Calu3 (cell line): ENCODE results near the gene NCCRP1. TPM values are rescaled to one million over a fixed set of nuclear protein-coding genes. Genes with fewer than 3 reads are reported as not detected.
A peak's percentile ranks its signal among the peaks of the same experiment; 100 is the strongest.

Source experiments
- Bru-seq: library from RNA; stranded (reverse); fragments of 400-500 nt; gene quantifications from one replicate; lab custom pipeline; 2021; lab: Mats Ljungman, UMichigan
- BruChase-seq, 2 experiments: library from RNA; stranded (reverse); fragments of 400-500 nt; gene quantifications; one replicate each; lab custom pipeline; 2021; lab: Mats Ljungman, UMichigan
- BruUV-seq: library from RNA; stranded (reverse); fragments of 400-500 nt; replicated peaks from 2 replicates; lab custom pipeline; 2021; lab: Mats Ljungman, UMichigan
- CTCF ChIA-PET: fragments of 300-600 bp; sonication (Branson Sonifier 250); formaldehyde crosslinking; loops from one replicate; lab custom pipeline; 2022; ENCODE audit warnings: antibody characterized with exemption; lab: Charles Lee
- DNase-seq: peaks from one replicate; pipeline ENCODE4 v3.0.0; 2022
- H3K27ac Mint-ChIP-seq: one replicate; pipeline ENCODE4 v1.8.0; 2022; ENCODE audit warnings: mixed read lengths; ENCODE audit not compliant: unreplicated experiment
- H3K27me3 Mint-ChIP-seq: one replicate; pipeline ENCODE4 v1.8.0; 2022; ENCODE audit warnings: mixed read lengths; ENCODE audit not compliant: unreplicated experiment
- H3K36me3 Mint-ChIP-seq: one replicate; pipeline ENCODE4 v1.8.0; 2022; ENCODE audit warnings: mild to moderate bottlenecking, moderate library complexity, mixed read lengths; ENCODE audit not compliant: insufficient read depth, unreplicated experiment
- H3K4me1 Mint-ChIP-seq: one replicate; pipeline ENCODE4 v1.8.0; 2022; ENCODE audit warnings: mild to moderate bottlenecking, low read depth, mixed read lengths; ENCODE audit not compliant: unreplicated experiment
- H3K4me3 Mint-ChIP-seq: one replicate; pipeline ENCODE4 v1.8.0; 2022; ENCODE audit warnings: mild to moderate bottlenecking, low read depth, moderate library complexity, mixed read lengths; ENCODE audit not compliant: unreplicated experiment
- H3K9me3 Mint-ChIP-seq: one replicate; pipeline ENCODE4 v1.8.0; 2022; ENCODE audit warnings: low read depth, mixed read lengths; ENCODE audit not compliant: unreplicated experiment
- CTCF ChIP-seq: fragments of 200-600 bp; IDR thresholded peaks from one replicate; pipeline ENCODE4 v1.8.0; 2022; ENCODE audit warnings: antibody characterized with exemption; ENCODE audit not compliant: unreplicated experiment
- intact Hi-C: fragments of 100-400 bp; cut with micrococcal nuclease; formaldehyde crosslinking; loops from one replicate; pipeline ENCODE4 v1.10.0; 2022; ENCODE audit not compliant: unreplicated experiment
- long read RNA-seq: library from polyadenylated mRNA; stranded (forward); transcript quantifications from one replicate; pipeline ENCODE4 v2.0.0, GENCODE V29; 2022
- total RNA-seq: library from RNA; stranded (reverse); gene quantifications from 2 replicates; pipeline ENCODE4 v1.2.3, GENCODE V29; 2022

The NCCRP1 gene, protein sequence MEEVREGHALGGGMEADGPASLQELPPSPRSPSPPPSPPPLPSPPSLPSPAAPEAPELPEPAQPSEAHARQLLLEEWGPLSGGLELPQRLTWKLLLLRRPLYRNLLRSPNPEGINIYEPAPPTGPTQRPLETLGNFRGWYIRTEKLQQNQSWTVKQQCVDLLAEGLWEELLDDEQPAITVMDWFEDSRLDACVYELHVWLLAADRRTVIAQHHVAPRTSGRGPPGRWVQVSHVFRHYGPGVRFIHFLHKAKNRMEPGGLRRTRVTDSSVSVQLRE
- 2.0 and 2.1 TPM in 2 replicates for total RNA-seq
- percentile 22 among the genes with signal in this experiment for Bru-seq, nascent RNA
- percentile 39 among the genes with signal in this experiment for BruChase-seq, experiment 1, labeled RNA remaining after a 6-hour chase
- BruChase-seq, experiment 2, labeled RNA remaining after a 2-hour chase, result percentile 31 among the genes with signal in this experiment
- long read RNA-seq, partial matches to known transcripts, result 1 of 4 reads
- long read RNA-seq, other reads (novel, unspliced or antisense), result 0 of 4 reads

DNA sequence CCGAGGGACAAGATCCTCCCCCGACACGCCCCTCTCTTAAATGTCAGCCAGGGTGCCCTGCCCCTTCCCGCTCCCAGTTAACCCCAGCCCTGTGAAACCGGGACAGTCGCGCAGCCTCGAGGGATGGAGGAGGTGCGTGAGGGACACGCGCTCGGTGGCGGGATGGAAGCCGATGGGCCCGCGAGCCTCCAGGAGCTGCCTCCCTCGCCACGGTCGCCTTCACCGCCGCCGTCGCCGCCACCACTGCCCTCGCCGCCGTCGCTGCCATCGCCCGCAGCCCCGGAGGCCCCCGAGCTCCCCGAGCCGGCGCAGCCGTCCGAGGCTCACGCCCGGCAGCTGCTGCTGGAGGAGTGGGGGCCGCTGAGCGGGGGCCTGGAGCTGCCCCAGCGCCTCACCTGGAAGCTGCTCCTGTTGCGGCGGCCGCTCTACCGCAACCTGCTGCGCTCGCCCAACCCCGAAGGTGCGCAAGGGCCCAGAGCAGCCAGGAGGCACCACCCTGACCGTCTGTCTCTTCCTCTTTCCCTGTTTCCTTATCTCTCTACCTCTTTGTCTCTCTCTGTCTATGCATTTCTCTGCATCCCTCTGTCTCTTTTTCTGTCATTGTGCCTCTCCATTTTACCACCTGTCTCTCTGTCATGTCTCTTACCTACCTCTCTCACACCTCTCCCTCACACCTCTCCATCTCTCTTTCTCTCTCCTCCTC, at the start of gene NCCRP1:
NCCRP1 (plus strand) TSS at position 105 of the 703 bp plus-strand sequence; CDS start at position 124, 19 bp downstream.
- TF ChIP-seq CTCF, result no peak
- peak within 1 kb of the TSS; percentile 48 for H3K4me3 Mint-ChIP-seq
- intact Hi-C loops, result no loop called here
- H3K9me3 Mint-ChIP-seq, result no peaks in the 10 kb centered on the region
- H3K4me1 Mint-ChIP-seq, result peaks cover 38% of the 10 kb centered on the region
- peaks cover 12% of the 10 kb centered on the region for H3K36me3 Mint-ChIP-seq
- peaks cover 39% of the 10 kb centered on the region for H3K27me3 Mint-ChIP-seq
- BruUV-seq, result no TSS peak
- H3K27ac Mint-ChIP-seq, result peak within 1 kb of the TSS; percentile 26
- DNase-seq, result no peak
- CTCF ChIA-PET, result interaction anchor here (0.7 kb wide), 1 partner anchor 25 kb away, joined by 3 read pairs; no protein-coding TSS in a partner anchor

DNA sequence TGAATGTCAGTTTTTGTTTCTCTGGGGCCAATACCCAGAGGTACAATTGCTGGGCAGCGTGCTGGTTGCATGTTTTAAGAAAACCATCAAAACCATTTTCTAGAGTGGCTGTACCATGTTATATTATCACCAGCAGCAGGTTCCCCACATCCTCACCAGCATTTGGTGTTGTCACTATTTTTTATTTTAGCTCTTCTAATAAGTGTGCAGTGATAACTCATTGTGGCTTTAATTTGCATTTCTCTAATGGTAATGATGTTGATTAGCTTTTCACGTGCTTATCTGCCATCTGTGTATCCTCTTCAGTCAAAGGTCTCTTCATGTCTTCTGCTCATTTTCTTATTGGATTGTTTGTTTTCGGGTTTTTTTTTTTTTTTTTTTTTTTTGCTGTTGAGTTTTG, 49.3 kb upstream of the NCCRP1 start:
- peaks cover 39% of the 10 kb centered on the region for H3K4me1 Mint-ChIP-seq
- CTCF ChIA-PET, result interaction anchor here (0.7 kb wide), 2 partner anchors 15 to 65 kb away, joined by 4 to 5 read pairs; no protein-coding TSS in a partner anchor

DNA sequence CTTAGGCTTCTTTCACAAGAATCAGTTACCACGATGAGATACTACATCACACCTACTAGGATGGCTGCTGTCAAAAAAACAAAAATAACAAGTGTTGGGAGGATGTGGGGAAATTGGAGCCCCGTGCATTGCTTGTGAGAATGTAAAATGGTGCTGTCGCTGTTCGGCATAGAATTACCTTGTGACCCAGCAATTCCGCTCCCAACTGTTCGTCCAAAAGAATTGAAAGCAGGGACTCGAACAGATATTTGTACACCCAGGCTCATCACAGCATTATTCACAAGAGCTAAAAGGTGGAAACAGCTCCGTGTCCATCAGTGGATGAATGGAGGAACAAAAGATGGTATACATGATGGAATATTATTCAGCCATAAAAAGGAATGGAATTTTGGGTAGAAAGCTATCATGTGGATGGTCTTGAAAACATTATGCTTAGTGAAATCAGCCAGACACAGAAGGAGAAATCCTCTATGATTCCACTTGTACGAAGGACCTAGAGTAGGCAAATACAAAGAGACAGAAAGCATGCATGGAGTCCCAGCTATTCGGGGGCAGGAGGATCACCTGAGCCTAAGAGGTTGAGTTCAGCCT, 47.7 kb upstream of the NCCRP1 start:
- Mint-ChIP-seq H3K27ac (no peak overlapping the region), H3K4me1 (peaks cover 31% of the 10 kb centered on the region), H3K9me3 (peaks cover 2% of the 10 kb centered on the region), H3K27me3 (no peaks in the 10 kb centered on the region), H3K4me3 (no peak overlapping the region), H3K36me3 (peaks cover 15% of the 10 kb centered on the region)
- no TSS peak for BruUV-seq
- no peak for DNase-seq
- no peak for TF ChIP-seq CTCF
- intact Hi-C loops, result no loop called here
- CTCF ChIA-PET, result interaction anchor here (1.4 kb wide), 1 partner anchor 16 kb away, joined by 3 read pairs; no protein-coding TSS in a partner anchor

More for the DNA sequence above, 49.3 kb upstream of the NCCRP1 start:
- no peak for DNase-seq
- peaks cover 10% of the 10 kb centered on the region for H3K36me3 Mint-ChIP-seq
- no TSS peak for BruUV-seq
- H3K9me3 Mint-ChIP-seq, result peaks cover 2% of the 10 kb centered on the region
- H3K27me3 Mint-ChIP-seq, result no peaks in the 10 kb centered on the region
- intact Hi-C loops, result no loop called here
- no peak for TF ChIP-seq CTCF
- H3K27ac Mint-ChIP-seq, result no peak overlapping the region
- H3K4me3 Mint-ChIP-seq, result no peak overlapping the region

GRCh38 chr19:39150235-39150634, 46.5 kb upstream of the NCCRP1 start:
- no peak overlapping the region for H3K4me3 Mint-ChIP-seq
- no peak overlapping the region for H3K27ac Mint-ChIP-seq
- H3K4me1 Mint-ChIP-seq, result peaks cover 31% of the 10 kb centered on the region
- H3K36me3 Mint-ChIP-seq, result peaks cover 27% of the 10 kb centered on the region
- CTCF ChIA-PET, result interaction anchor here (1.4 kb wide), 1 partner anchor 17 kb away, joined by 3 read pairs; no protein-coding TSS in a partner anchor
- no peaks in the 10 kb centered on the region for H3K27me3 Mint-ChIP-seq
- no peak for TF ChIP-seq CTCF
- no peak for DNase-seq
- peaks cover 2% of the 10 kb centered on the region for H3K9me3 Mint-ChIP-seq
- intact Hi-C loops, result loop anchor here (5.0 kb wide), 1 partner anchor 377 kb away; no protein-coding TSS in a partner anchor
- BruUV-seq, result no TSS peak
